ENCODE results near the gene MTHFD1.

MTHFD1 gene

GRCh38 chr14:64476438-64476837, 88.3 kb downstream of the MTHFD1 start:
- Histone ChIP-seq H3K9me3 (ENCODE audit: insufficient read depth, low read depth, low read length) (no peaks in the 10 kb centered on the region), H3K27me3 (ENCODE audit: insufficient read depth, low read length) (no peaks in the 10 kb centered on the region), H3K4me3 (ENCODE audit: low read length) (no peak overlapping the region), H3K27ac (ENCODE audit: low read length) (no peak overlapping the region), H3K4me1 (ENCODE audit: insufficient read depth, low read length) (no peaks in the 10 kb centered on the region), H3K9ac (ENCODE audit: low read depth, low read length) (no peak overlapping the region), H3K36me3 (ENCODE audit: insufficient read depth, low read depth, low read length) (no peaks in the 10 kb centered on the region)

DNA sequence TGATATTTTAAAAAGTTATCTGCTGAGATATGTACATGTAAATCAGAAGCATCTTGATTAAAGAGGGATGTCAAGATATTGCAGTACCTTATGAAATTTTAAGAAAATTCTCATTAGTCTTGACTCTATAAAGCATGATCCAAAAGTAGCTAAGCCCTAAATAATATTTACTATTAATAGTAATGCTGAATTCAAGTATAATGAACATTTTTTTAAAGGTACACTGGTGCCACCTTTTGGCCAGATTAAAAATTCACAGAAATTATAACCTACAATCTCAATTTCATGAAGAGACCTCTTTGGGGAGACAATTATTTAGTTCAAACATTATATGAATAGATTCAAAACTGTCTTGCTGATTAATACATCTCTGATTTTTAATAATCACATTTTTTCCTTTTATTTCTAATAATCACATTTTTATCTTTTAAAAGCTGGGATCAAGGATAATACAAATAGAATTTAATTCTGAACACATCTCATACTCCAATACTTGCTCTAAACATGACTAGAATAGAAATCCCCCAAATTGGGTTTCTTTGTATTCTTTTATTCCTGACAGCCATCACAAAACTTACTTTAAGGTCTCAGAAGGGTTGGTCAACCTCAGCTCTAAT, 90.6 kb downstream of the MTHFD1 start:
- Histone ChIP-seq H3K4me1 (ENCODE audit: insufficient read depth, low read length) (no peaks in the 10 kb centered on the region), H3K27me3 (ENCODE audit: insufficient read depth, low read length) (no peaks in the 10 kb centered on the region), H3K36me3 (ENCODE audit: insufficient read depth, low read depth, low read length) (no peaks in the 10 kb centered on the region; the same call in 1 of the 2 replicates), H3K4me3 (ENCODE audit: low read length) (no peak overlapping the region), H3K9ac (ENCODE audit: low read depth, low read length) (no peak overlapping the region), H3K9me3 (ENCODE audit: insufficient read depth, low read depth, low read length) (no peaks in the 10 kb centered on the region), H3K27ac (ENCODE audit: low read length) (no peak overlapping the region)

DNA sequence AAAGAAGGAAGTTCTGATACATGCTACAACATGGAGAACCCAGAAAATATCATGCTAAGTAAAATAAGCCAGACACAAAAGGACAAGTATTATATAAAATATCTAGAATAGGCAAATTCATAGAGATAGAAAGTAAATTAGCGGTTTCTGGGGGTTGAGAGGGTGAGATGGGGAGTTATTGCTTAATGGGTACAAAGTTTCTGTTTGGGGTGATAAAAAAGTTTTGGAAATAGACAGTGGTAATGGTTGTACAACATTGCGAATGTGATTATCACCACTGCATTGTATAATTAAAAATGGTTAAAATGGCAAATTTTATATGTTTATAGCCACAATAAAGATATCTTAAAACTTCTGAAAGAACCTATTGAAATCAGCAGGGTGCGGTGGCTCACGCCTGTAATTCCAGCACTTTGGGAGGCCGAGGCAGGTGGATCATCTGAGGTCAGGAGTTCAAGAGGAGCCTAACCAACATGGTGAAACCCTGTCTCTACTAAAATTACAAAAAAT, 100.5 kb downstream of the MTHFD1 start:
- Histone ChIP-seq H3K27me3 (ENCODE audit: insufficient read depth, low read length) (no peaks in the 10 kb centered on the region), H3K27ac (ENCODE audit: low read length) (no peak overlapping the region), H3K4me1 (ENCODE audit: insufficient read depth, low read length) (no peaks in the 10 kb centered on the region), H3K36me3 (ENCODE audit: insufficient read depth, low read depth, low read length) (peaks cover 24% of the 10 kb centered on the region), H3K9ac (ENCODE audit: low read depth, low read length) (no peak overlapping the region), H3K9me3 (ENCODE audit: insufficient read depth, low read depth, low read length) (no peaks in the 10 kb centered on the region), H3K4me3 (ENCODE audit: low read length) (no peak overlapping the region)

DNA sequence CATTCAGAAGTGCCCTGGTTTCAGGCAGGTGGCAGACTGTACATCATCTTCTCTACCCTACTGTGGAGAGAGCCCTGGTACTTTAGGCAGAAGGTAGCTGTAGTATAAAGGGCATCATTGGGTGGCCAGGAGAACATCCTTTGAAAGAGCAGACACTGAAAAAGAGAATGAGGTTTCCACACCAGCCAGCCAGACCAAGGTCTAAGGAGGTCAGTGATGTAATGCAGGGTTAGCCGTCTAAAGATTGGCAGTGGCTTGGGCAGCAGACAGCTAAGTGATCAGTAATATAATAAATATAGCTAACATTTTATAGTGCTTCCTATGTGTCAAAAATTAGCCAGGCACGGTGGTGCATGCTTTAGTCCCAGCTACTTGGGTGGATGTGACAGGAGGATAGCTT, 103.5 kb downstream of the MTHFD1 start:
- no peaks in the 10 kb centered on the region for H3K9me3 ChIP-seq (ENCODE audit: insufficient read depth, low read depth, low read length)
- H3K27me3 ChIP-seq (ENCODE audit: insufficient read depth, low read length): no peaks in the 10 kb centered on the region
- no peak overlapping the region for H3K4me3 ChIP-seq (ENCODE audit: low read length)
- H3K9ac ChIP-seq (ENCODE audit: low read depth, low read length): no peak overlapping the region
- H3K4me1 ChIP-seq (ENCODE audit: insufficient read depth, low read length): no peaks in the 10 kb centered on the region
- H3K36me3 ChIP-seq (ENCODE audit: insufficient read depth, low read depth, low read length): peaks cover 31% of the 10 kb centered on the region
- no peak overlapping the region for H3K27ac ChIP-seq (ENCODE audit: low read length)

- H3K4me1 ChIP-seq (ENCODE audit: insufficient read depth, low read length): no peaks in the 10 kb centered on the region
- no peak overlapping the region for H3K4me3 ChIP-seq (ENCODE audit: low read length)
- H3K9ac ChIP-seq (ENCODE audit: low read depth, low read length): no peak overlapping the region
- H3K9me3 ChIP-seq (ENCODE audit: insufficient read depth, low read depth, low read length): no peaks in the 10 kb centered on the region
- no peaks in the 10 kb centered on the region for H3K27me3 ChIP-seq (ENCODE audit: insufficient read depth, low read length)
- peaks cover 19% of the 10 kb centered on the region; the same call in 1 of the 2 replicates for H3K36me3 ChIP-seq (ENCODE audit: insufficient read depth, low read depth, low read length)
- H3K27ac ChIP-seq (ENCODE audit: low read length): no peak overlapping the region
Observed at GRCh38 chr14:64493455-64493854, 105.3 kb downstream of the MTHFD1 start.

- H3K9ac ChIP-seq (ENCODE audit: low read depth, low read length): no peak overlapping the region
- peaks cover 19% of the 10 kb centered on the region; the same call in 1 of the 2 replicates for H3K36me3 ChIP-seq (ENCODE audit: insufficient read depth, low read depth, low read length)
- H3K27me3 ChIP-seq (ENCODE audit: insufficient read depth, low read length): no peaks in the 10 kb centered on the region
- no peaks in the 10 kb centered on the region for H3K4me1 ChIP-seq (ENCODE audit: insufficient read depth, low read length)
- no peak overlapping the region for H3K27ac ChIP-seq (ENCODE audit: low read length)
- H3K4me3 ChIP-seq (ENCODE audit: low read length): no peak overlapping the region
- no peaks in the 10 kb centered on the region for H3K9me3 ChIP-seq (ENCODE audit: insufficient read depth, low read depth, low read length)
Observed at GRCh38 chr14:64495252-64495651, 107.1 kb downstream of the MTHFD1 start.

GRCh38 chr14:64496764-64497163, 108.6 kb downstream of the MTHFD1 start:
- Histone ChIP-seq H3K9ac (ENCODE audit: low read depth, low read length) (no peak overlapping the region), H3K27ac (ENCODE audit: low read length) (no peak overlapping the region), H3K27me3 (ENCODE audit: insufficient read depth, low read length) (no peaks in the 10 kb centered on the region), H3K4me3 (ENCODE audit: low read length) (no peak overlapping the region), H3K9me3 (ENCODE audit: insufficient read depth, low read depth, low read length) (no peaks in the 10 kb centered on the region), H3K4me1 (ENCODE audit: insufficient read depth, low read length) (peaks cover 3% of the 10 kb centered on the region), H3K36me3 (ENCODE audit: insufficient read depth, low read depth, low read length) (peaks cover 19% of the 10 kb centered on the region; the same call in 1 of the 2 replicates)

GRCh38 chr14:64500088-64500487, 111.9 kb downstream of the MTHFD1 start:
- peaks cover 13% of the 10 kb centered on the region for H3K4me1 ChIP-seq (ENCODE audit: insufficient read depth, low read length)
- no peak overlapping the region for H3K27ac ChIP-seq (ENCODE audit: low read length)
- no peak overlapping the region for H3K4me3 ChIP-seq (ENCODE audit: low read length)
- H3K9me3 ChIP-seq (ENCODE audit: insufficient read depth, low read depth, low read length): no peaks in the 10 kb centered on the region
- no peak overlapping the region for H3K9ac ChIP-seq (ENCODE audit: low read depth, low read length)
- no peaks in the 10 kb centered on the region for H3K27me3 ChIP-seq (ENCODE audit: insufficient read depth, low read length)
- H3K36me3 ChIP-seq (ENCODE audit: insufficient read depth, low read depth, low read length): peaks cover 14% of the 10 kb centered on the region; the same call in 1 of the 2 replicates

DNA sequence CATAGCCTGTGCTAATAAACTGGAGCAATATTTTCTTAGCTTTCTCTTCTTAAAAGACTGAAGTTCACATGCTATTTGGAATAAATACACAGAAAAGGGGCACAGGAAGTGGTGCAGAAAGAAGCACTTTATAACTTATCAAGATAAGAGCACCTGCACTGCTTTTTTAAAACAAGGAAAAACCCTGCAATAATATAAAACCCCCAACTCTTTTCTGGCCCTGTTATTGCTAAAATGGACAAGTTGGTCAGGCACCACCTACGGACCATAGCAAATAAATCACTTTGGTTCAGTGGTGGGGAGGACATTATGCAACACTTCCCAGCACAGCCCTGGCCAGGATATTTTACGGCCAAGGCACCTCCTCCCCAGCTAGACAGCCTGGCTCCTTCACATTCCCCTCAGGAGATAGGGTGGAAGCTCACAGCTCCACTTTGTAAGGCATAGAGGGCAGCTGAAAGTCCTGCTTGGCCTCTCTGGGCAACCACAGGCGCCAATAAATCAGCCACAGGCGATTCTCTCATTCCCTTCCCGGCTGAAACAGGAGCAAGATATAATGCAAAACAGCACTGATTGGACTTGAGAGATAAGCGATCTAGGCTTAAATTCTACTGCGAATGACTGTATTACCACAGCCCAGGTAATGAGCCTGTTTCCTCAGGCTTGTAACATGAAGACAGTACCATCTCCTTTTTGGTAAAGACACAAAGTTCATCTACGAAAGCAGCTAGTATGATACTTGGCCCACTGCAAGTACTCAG, 113.4 kb downstream of the MTHFD1 start:
- Histone ChIP-seq H3K27me3 (ENCODE audit: insufficient read depth, low read length) (no peaks in the 10 kb centered on the region), H3K9ac (ENCODE audit: low read depth, low read length) (0 out of 2 replicates have a peak overlapping the region, but pooled peaks have one; percentile 6), H3K4me1 (ENCODE audit: insufficient read depth, low read length) (peaks cover 15% of the 10 kb centered on the region), H3K36me3 (ENCODE audit: insufficient read depth, low read depth, low read length) (peaks cover 11% of the 10 kb centered on the region; the same call in 1 of the 2 replicates), H3K27ac (ENCODE audit: low read length) (no peak overlapping the region), H3K4me3 (ENCODE audit: low read length) (peak overlapping the region; percentile 96; the same call in 1 of the 2 replicates), H3K9me3 (ENCODE audit: insufficient read depth, low read depth, low read length) (no peaks in the 10 kb centered on the region)

GRCh38 chr14:64502456-64502855, 114.3 kb downstream of the MTHFD1 start:
- peak overlapping the region; percentile 97; the same call in 1 of the 2 replicates for H3K9ac ChIP-seq (ENCODE audit: low read depth, low read length)
- peaks cover 18% of the 10 kb centered on the region for H3K4me1 ChIP-seq (ENCODE audit: insufficient read depth, low read length)
- peak overlapping the region; percentile 96 for H3K4me3 ChIP-seq (ENCODE audit: low read length)
- no peak overlapping the region for H3K27ac ChIP-seq (ENCODE audit: low read length)
- peaks cover 11% of the 10 kb centered on the region; the same call in 1 of the 2 replicates for H3K36me3 ChIP-seq (ENCODE audit: insufficient read depth, low read depth, low read length)
- H3K27me3 ChIP-seq (ENCODE audit: insufficient read depth, low read length): no peaks in the 10 kb centered on the region
- H3K9me3 ChIP-seq (ENCODE audit: insufficient read depth, low read depth, low read length): no peaks in the 10 kb centered on the region

- no peaks in the 10 kb centered on the region for H3K27me3 ChIP-seq (ENCODE audit: insufficient read depth, low read length)
- H3K9me3 ChIP-seq (ENCODE audit: insufficient read depth, low read depth, low read length): no peaks in the 10 kb centered on the region
- peak overlapping the region; percentile 94 for H3K27ac ChIP-seq (ENCODE audit: low read length)
- H3K36me3 ChIP-seq (ENCODE audit: insufficient read depth, low read depth, low read length): peaks cover 6% of the 10 kb centered on the region; the same call in 1 of the 2 replicates
- H3K9ac ChIP-seq (ENCODE audit: low read depth, low read length): peak overlapping the region; percentile 97
- peaks cover 18% of the 10 kb centered on the region for H3K4me1 ChIP-seq (ENCODE audit: insufficient read depth, low read length)
- peak overlapping the region; percentile 96 for H3K4me3 ChIP-seq (ENCODE audit: low read length)
Observed at GRCh38 chr14:64502887-64503433, 114.8 kb downstream of the MTHFD1 start.
